IPS-NIHi7 (cell line): ENCODE results near the gene OR1F1.
"Not testable (repeated sequence)": the region's sequence is repeated elsewhere in the genome, so short reads cannot be mapped to it uniquely, and the experiment has no call there.

Experiments
- DNase-seq: peaks from one replicate; pipeline ENCODE4 v3.0.0; 2012; ENCODE audit warnings: mixed read lengths; ENCODE audit errors: extremely low spot score

Gene OR1F1

DNA sequence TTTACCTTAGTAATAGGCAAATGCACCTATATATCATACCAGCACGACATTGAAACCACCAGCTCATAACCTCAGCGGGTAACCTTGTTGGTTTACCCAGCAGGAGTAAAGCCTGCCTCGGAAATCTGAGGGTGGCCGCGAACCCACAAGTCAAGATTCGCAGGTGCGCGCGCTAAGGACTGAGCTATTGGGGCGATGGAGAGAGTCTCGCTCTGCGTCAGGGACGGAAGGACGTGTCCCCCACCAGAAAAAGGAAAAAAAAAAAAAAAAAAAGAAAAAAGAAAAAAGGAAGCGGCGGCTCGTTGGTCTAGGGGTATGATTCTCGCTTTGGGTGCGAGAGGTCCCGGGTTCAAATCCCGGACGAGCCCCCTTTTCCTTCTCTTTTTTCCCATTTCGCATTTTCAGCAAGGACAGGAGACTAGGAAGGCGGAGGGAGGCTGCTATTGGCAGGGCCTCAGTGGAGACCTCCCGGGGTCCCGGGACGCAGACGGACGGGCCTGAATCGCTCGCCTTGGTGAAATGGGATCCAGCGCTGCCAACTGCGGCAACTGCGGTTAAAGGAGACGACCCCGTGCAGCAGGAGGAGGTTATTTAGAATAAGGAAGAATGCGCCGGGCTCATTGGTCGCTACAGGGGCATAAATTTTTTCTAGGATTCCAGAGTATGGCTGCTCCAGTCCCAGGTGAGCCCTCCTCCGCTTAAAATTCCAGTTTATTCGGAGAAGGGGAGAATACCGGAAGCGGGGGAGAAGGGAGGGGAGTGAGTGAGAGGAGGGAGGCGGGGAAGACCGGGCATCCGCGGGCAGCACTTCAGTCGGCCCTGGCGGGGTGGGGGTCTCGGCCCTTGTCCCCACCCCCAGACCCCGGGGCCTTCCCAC, at the start of gene OR1F1:
TSS of gene OR1F1 (plus strand) at position 407 of the 877 bp plus-strand sequence.
- DNase-seq = no peak

DNA sequence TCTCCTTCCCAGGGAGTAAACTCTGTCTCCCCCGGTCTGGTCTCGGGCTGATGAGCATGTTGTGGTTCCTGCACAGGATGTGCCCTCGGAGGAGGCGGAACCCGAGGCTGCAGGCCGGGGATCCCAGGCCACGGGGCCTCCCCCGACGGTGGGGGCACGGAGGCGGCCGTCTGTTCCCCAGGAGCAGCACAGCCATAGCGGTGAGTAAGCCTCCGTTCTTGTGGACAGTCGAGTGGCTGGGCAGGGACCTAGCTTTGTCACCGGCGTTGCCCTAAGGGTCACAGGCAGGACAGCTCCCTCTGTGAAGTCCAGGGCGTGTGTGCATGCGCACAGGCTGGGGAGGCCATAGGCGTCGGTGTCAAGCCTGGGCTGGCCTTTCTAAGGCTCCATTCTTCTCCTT, 49.7 kb upstream of the OR1F1 start:
- DNase-seq = no peak

- no peak for DNase-seq
These were observed 49.1 kb upstream of the OR1F1 start for GRCh38 chr16:3138823-3139426.

GRCh38 chr16:3139561-3139960, 48.4 kb upstream of the OR1F1 start:
- DNase-seq = not testable (repeated sequence)

GRCh38 chr16:3140603-3141427, 47.2 kb upstream of the OR1F1 start:
- DNase-seq = no peak

- DNase-seq = no peak
These were observed 46.2 kb upstream of the OR1F1 start for GRCh38 chr16:3141781-3142311.

GRCh38 chr16:3142327-3142726, 45.7 kb upstream of the OR1F1 start:
- DNase-seq = no peak

DNA sequence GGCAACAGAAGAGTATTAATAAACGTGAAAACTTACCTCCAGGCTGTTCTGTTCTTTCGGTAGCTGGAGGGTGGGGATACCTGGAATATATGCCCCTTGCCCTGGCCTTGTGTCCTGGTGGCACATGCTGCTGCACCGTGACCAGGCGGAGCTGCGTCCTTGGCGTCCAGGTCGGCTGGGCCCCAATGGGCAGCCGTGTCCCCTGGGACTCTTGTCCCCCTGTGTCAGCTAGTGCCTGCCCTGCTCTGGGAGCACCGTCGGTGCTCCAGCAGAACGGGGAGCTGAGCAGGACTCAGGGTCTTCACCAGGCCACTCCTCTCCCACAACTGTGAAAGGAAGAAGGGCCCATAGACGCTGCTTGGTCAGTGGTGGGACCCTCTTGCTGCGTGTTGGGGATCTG, 45.2 kb upstream of the OR1F1 start:
- DNase-seq = no peak

GRCh38 chr16:3143189-3143588, 44.8 kb upstream of the OR1F1 start:
- no peak for DNase-seq

- no peak for DNase-seq
These were observed 44.2 kb upstream of the OR1F1 start for GRCh38 chr16:3143598-3144320.

- DNase-seq = no peak
These were observed 43.6 kb upstream of the OR1F1 start for GRCh38 chr16:3144321-3144983.

- DNase-seq = no peak
These were observed 42.9 kb upstream of the OR1F1 start for GRCh38 chr16:3145151-3145550.

DNA sequence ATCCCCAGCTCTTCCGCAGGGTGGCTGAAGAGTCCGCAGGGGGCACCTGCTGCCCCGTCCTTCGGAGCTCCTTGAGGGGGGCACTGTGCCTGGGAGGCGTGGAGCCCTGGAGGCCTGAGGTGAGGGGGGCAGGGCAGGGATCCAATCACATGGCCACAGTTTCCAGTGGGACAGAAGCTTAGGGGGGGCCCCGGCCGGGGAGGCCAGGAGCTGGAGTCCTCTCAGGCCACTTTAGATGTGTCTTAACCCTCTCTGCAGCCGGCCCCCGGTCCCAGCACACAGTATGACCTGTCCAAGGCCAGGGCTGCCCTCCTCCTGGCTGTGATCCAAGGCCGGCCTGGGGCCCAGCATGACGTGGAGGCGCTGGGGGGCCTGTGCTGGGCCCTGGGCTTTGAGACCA, 42.3 kb upstream of the OR1F1 start:
- no peak for DNase-seq

DNA sequence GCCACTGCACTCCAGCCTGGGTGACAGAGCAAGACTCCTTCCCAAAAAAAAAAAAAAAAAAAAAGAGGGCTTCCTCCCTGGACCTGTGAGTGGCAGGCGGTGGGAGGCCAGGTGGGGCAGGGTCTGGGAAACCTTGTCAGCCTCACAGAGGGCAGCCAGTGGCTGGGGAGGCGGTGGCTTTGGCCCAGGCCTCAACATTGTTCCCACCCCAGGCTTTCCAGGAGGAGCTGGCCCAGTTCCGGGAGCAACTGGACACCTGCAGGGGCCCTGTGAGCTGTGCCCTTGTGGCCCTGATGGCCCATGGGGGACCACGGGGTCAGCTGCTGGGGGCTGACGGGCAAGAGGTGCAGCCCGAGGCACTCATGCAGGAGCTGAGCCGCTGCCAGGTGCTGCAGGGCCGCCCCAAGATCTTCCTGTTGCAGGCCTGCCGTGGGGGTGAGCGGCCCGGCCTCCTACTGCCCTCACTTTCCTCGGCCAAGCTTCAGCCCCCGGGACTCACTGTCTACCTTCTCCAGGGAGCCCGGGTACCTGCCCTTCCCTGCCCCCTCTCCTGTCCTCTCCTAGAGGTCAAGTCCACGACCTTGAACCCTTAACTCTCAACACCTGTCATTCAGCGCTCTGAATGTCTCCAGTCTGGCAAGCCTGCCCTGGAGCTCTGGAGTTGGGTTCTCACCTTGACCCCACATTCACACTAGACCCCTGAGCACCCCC, 40.8 kb upstream of the OR1F1 start:
- no peak for DNase-seq

GRCh38 chr16:3147757-3148104, 40.3 kb upstream of the OR1F1 start:
- DNase-seq = no peak

- DNase-seq = no peak
These were observed 39.5 kb upstream of the OR1F1 start for GRCh38 chr16:3148256-3149192.

GRCh38 chr16:3149193-3149530, 38.8 kb upstream of the OR1F1 start:
- no peak for DNase-seq

- DNase-seq = peak; percentile 78
These were observed 38.2 kb upstream of the OR1F1 start for GRCh38 chr16:3149630-3150345.
